Measurements from ENCODE around the gene CRIP2.

CRIP2 gene

GRCh38 chr14:105527826-105528585, 53.4 kb downstream of the CRIP2 start:
- DNase-seq (ENCODE audit: low read depth in 3 of 3): peak; percentile 66 to 68 (median 68)

- peak in 1 of 3 donors; percentile 39 for DNase-seq (ENCODE audit: low read depth in 3 of 3)
Measured at GRCh38 chr14:105528586-105529318, 54.1 kb downstream of the CRIP2 start.

DNA sequence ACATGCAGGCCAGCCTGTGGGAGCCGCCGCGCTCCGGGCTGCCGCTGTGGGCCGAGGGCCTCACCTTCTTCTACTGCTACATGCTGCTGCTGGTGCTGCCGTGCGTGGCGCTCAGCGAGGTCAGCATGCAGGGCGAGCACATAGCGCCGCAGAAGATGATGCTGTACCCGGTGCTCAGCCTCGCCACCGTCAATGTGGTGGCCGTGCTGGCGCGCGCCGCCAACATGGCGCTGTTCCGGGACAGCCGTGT, 54.6 kb downstream of the CRIP2 start:
- no peak for DNase-seq (ENCODE audit: low read depth in 3 of 3)
